Measurements from ENCODE around the gene MYBBP1A. TPM values are rescaled to one million over a fixed set of nuclear protein-coding genes. Genes with fewer than 3 reads are reported as not detected.

MYBBP1A gene
- total RNA-seq, 1 experiment from 2014 or later = 123 TPM

DNA sequence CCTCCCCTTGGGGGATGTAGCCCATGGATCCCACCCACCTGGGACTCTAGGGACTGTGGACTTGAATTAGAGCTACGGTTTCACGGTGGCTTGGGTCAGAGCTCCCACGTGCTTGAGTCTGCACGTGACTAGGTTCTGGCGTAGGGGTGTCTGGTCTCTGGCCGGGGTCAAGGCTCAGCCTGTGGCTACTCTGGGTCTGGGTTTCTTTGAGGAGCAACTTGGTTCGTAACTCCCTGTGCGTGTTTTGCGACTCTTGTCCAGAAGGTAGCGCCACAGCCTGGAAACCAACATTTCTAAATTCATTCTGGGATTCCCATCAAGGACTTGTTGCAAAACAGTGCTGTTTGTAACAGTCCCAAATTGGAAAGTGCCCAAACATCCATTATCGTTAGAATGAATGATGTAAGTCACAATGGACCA is 5.7 kb upstream of the MYBBP1A start:
- intact Hi-C loops (cut with micrococcal nuclease) = loop anchor here (10.0 kb wide), 1 partner anchor 504 kb away; no protein-coding TSS in a partner anchor
- ChIA-PET POLR2A (no interaction called here), CTCF (interaction anchor here (0.6 to 5.0 kb wide), 3 partner anchors 65 to 689 kb away, joined by 3 to 32 read pairs (median 5); no protein-coding TSS in a partner anchor)
- H3K27ac Mint-ChIP-seq (ENCODE audit: low read depth, unreplicated experiment) = no peak overlapping the region
- no peak overlapping the region for H3K4me3 Mint-ChIP-seq (ENCODE audit: unreplicated experiment)
- no peak for DNase-seq (ENCODE audit: unreplicated experiment)
- no TSS peak for BruUV-seq (replicated peaks)
- H3K36me3 Mint-ChIP-seq (ENCODE audit: insufficient read depth, unreplicated experiment) = no peaks in the 10 kb centered on the region
- H3K27me3 Mint-ChIP-seq (ENCODE audit: insufficient read depth, unreplicated experiment) = no peaks in the 10 kb centered on the region
- no peaks in the 10 kb centered on the region for H3K9me3 Mint-ChIP-seq (ENCODE audit: unreplicated experiment)
- peaks cover 17% of the 10 kb centered on the region for H3K4me1 Mint-ChIP-seq (ENCODE audit: insufficient read depth, unreplicated experiment)
- TF ChIP-seq, protein P1, sequence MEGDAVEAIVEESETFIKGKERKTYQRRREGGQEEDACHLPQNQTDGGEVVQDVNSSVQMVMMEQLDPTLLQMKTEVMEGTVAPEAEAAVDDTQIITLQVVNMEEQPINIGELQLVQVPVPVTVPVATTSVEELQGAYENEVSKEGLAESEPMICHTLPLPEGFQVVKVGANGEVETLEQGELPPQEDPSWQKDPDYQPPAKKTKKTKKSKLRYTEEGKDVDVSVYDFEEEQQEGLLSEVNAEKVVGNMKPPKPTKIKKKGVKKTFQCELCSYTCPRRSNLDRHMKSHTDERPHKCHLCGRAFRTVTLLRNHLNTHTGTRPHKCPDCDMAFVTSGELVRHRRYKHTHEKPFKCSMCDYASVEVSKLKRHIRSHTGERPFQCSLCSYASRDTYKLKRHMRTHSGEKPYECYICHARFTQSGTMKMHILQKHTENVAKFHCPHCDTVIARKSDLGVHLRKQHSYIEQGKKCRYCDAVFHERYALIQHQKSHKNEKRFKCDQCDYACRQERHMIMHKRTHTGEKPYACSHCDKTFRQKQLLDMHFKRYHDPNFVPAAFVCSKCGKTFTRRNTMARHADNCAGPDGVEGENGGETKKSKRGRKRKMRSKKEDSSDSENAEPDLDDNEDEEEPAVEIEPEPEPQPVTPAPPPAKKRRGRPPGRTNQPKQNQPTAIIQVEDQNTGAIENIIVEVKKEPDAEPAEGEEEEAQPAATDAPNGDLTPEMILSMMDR (IDR thresholded peaks at IDR 0.05; ENCODE audit: unreplicated experiment) = no peak

DNA sequence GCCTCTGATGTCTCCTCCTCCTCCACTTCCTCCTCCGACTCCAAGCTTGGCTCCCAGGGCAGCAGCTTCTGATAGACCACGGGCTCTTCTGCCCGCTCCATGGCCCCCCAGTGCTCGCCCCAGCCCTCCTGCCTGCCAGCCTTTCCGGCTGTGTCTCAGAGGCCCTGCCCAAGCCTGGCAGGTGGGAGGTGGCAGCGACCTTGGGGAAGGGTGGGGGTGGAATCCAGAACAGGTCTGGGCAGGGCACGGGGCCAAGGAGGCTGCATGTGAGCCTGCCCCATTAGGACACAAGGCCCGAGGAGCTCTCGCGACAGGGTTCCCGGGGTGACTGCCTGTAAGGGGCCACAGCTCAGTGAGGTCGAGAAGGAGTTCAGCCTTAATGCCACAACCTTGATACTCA is 5.2 kb upstream of the MYBBP1A start, which contains the start of gene GGT6:
Gene GGT6 (minus strand): TSS at position 157 of the 400 bp plus-strand sequence. CDS start 56 bp downstream, at position 101.
- DNase-seq (ENCODE audit: unreplicated experiment) = no peak
- H3K27ac Mint-ChIP-seq (ENCODE audit: low read depth, unreplicated experiment) = no peak within 1 kb of the TSS
- no peak within 1 kb of the TSS for H3K4me3 Mint-ChIP-seq (ENCODE audit: unreplicated experiment)
- BruUV-seq (replicated peaks) = no TSS peak
- no peaks in the 10 kb centered on the region for H3K27me3 Mint-ChIP-seq (ENCODE audit: insufficient read depth, unreplicated experiment)
- intact Hi-C loops (cut with micrococcal nuclease) = loop anchor here (10.0 kb wide), 1 partner anchor 504 kb away; no protein-coding TSS in a partner anchor
- no peaks in the 10 kb centered on the region for H3K36me3 Mint-ChIP-seq (ENCODE audit: insufficient read depth, unreplicated experiment)
- POLR2A ChIA-PET = no interaction called here
- no peaks in the 10 kb centered on the region for H3K9me3 Mint-ChIP-seq (ENCODE audit: unreplicated experiment)
- peaks cover 18% of the 10 kb centered on the region for H3K4me1 Mint-ChIP-seq (ENCODE audit: insufficient read depth, unreplicated experiment)
- TF ChIP-seq, protein P1 (IDR thresholded peaks at IDR 0.05; ENCODE audit: unreplicated experiment) = no peak
- CTCF ChIA-PET = interaction anchor here (0.6 to 5.0 kb wide), 3 partner anchors 65 to 690 kb away, joined by 3 to 32 read pairs (median 5); no protein-coding TSS in a partner anchor

DNA sequence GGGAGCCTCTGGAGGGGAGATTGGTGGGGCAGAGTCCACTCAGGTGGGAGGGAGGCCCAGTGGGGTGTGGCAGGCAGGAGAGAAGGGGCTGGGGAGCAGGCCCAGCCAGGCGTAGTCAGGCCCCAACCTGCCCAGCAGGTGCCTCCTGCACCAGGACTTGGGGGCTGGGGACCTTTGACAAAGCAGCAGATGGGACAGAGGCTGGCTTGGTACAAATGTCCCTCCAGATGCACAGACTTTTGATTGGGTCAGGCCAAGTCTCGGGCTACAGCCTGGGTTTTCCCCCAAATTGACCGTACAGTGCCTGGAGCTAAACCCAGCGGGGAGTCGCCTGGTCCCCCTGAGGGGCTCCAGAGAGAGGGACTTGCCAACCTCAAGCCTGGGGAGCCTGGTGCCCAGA is 4.8 kb upstream of the MYBBP1A start:
- H3K9me3 Mint-ChIP-seq (ENCODE audit: unreplicated experiment) = no peaks in the 10 kb centered on the region
- TF ChIP-seq, protein P1 (IDR thresholded peaks at IDR 0.05; ENCODE audit: unreplicated experiment) = no peak
- H3K27ac Mint-ChIP-seq (ENCODE audit: low read depth, unreplicated experiment) = no peak overlapping the region
- intact Hi-C loops (cut with micrococcal nuclease) = loop anchor here (10.0 kb wide), 1 partner anchor 505 kb away; no protein-coding TSS in a partner anchor
- CTCF ChIA-PET = interaction anchor here (1.4 to 5.0 kb wide), 2 partner anchors 66 to 139 kb away, joined by 5 to 32 read pairs; no protein-coding TSS in a partner anchor
- H3K27me3 Mint-ChIP-seq (ENCODE audit: insufficient read depth, unreplicated experiment) = no peaks in the 10 kb centered on the region
- H3K4me3 Mint-ChIP-seq (ENCODE audit: unreplicated experiment) = no peak overlapping the region
- peaks cover 3% of the 10 kb centered on the region for H3K36me3 Mint-ChIP-seq (ENCODE audit: insufficient read depth, unreplicated experiment)
- peaks cover 18% of the 10 kb centered on the region for H3K4me1 Mint-ChIP-seq (ENCODE audit: insufficient read depth, unreplicated experiment)
- POLR2A ChIA-PET = no interaction called here
- DNase-seq (ENCODE audit: unreplicated experiment) = no peak
- no TSS peak for BruUV-seq (replicated peaks)

GRCh38 chr17:4559139-4559791 is 4.1 kb upstream of the MYBBP1A start:
- peaks cover 10% of the 10 kb centered on the region for H3K36me3 Mint-ChIP-seq (ENCODE audit: insufficient read depth, unreplicated experiment)
- no TSS peak for BruUV-seq (replicated peaks)
- H3K27me3 Mint-ChIP-seq (ENCODE audit: insufficient read depth, unreplicated experiment) = no peaks in the 10 kb centered on the region
- H3K4me1 Mint-ChIP-seq (ENCODE audit: insufficient read depth, unreplicated experiment) = peaks cover 18% of the 10 kb centered on the region
- TF ChIP-seq, protein P1 (IDR thresholded peaks at IDR 0.05; ENCODE audit: unreplicated experiment) = no peak
- H3K4me3 Mint-ChIP-seq (ENCODE audit: unreplicated experiment) = no peak overlapping the region
- ChIA-PET CTCF (interaction anchor here (3.9 to 5.0 kb wide), 2 partner anchors 8 to 66 kb away, joined by 23 to 32 read pairs; no protein-coding TSS in a partner anchor), POLR2A (no interaction called here)
- no peaks in the 10 kb centered on the region for H3K9me3 Mint-ChIP-seq (ENCODE audit: unreplicated experiment)
- H3K27ac Mint-ChIP-seq (ENCODE audit: low read depth, unreplicated experiment) = no peak overlapping the region
- no peak for DNase-seq (ENCODE audit: unreplicated experiment)
- intact Hi-C loops (cut with micrococcal nuclease) = no loop called here

All from MCF 10A (cell line).